HG02938 (cell line): Measurements from ENCODE around the gene AGFG2.
"Not testable (repeated sequence)": the region's sequence is repeated elsewhere in the genome, so short reads cannot be mapped to it uniquely, and the experiment has no call there.

Source experiments
- ATAC-seq: cut with Tn5 transposase; IDR thresholded peaks from one replicate; pipeline ENCODE4 v1.9.1; 2021; ENCODE audit warnings: mild to moderate bottlenecking, moderate library complexity; ENCODE audit not compliant: unreplicated experiment

The AGFG2 gene

GRCh38 chr7:100538654-100539435 lies at the start of gene AGFG2:
TSS of gene AGFG2 (plus strand) at chr7:100539203. CDS start at chr7:100539347, 144 bp downstream.
- ATAC-seq, result peak; percentile 90

GRCh38 chr7:100489824-100490223 lies 49.2 kb upstream of the AGFG2 start:
- no peak for ATAC-seq

GRCh38 chr7:100490483-100491191 lies 48.4 kb upstream of the AGFG2 start:
- no peak for ATAC-seq

- no peak for ATAC-seq
These were observed 47.8 kb upstream of the AGFG2 start for GRCh38 chr7:100491192-100491578.

GRCh38 chr7:100492738-100493475 lies 46.1 kb upstream of the AGFG2 start:
- no peak for ATAC-seq

- ATAC-seq, result no peak
These were observed 45.3 kb upstream of the AGFG2 start for GRCh38 chr7:100493476-100494264.

- no peak for ATAC-seq
These were observed 42.5 kb upstream of the AGFG2 start for GRCh38 chr7:100496509-100496908.

- ATAC-seq, result not testable (repeated sequence)
These were observed 38.3 kb upstream of the AGFG2 start for GRCh38 chr7:100500743-100501142.

- ATAC-seq, result not testable (repeated sequence)
These were observed 35.0 kb upstream of the AGFG2 start for GRCh38 chr7:100504031-100504430.

- ATAC-seq, result no peak
These were observed 34.0 kb upstream of the AGFG2 start for GRCh38 chr7:100504887-100505611.

- ATAC-seq, result no peak
These were observed 32.6 kb upstream of the AGFG2 start for GRCh38 chr7:100506356-100506923.

GRCh38 chr7:100509231-100509630 lies 29.8 kb upstream of the AGFG2 start:
- ATAC-seq, result no peak

GRCh38 chr7:100510437-100511239 lies 28.4 kb upstream of the AGFG2 start:
- ATAC-seq, result no peak

- no peak for ATAC-seq
These were observed 25.7 kb upstream of the AGFG2 start for GRCh38 chr7:100513212-100513810.

- ATAC-seq, result no peak
These were observed 23.9 kb upstream of the AGFG2 start for GRCh38 chr7:100515072-100515532.

- no peak for ATAC-seq
These were observed 22.7 kb upstream of the AGFG2 start for GRCh38 chr7:100516135-100516812.

GRCh38 chr7:100517305-100517704 lies 21.7 kb upstream of the AGFG2 start:
- ATAC-seq, result no peak

GRCh38 chr7:100519580-100519979 lies 19.4 kb upstream of the AGFG2 start:
- no peak for ATAC-seq
